ENCODE data around the gene ANO5.

DNA sequence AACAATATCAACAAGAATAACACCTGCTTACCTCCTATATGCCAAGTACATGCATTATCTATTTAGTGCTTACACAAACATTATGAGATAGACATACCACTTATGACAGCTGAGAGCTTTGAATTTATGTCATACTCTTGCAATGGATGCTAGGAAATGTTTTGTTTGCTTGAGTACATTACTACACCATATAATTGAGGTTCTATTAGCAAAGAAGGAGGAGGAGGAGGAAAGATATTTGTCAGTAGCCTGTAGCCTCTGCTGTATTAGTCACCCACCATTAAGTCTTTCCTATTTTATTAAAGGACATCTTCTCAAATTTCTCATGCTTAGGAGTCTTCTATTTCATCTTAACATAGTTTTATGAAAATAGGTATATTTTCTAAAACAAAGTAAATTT lies 6.4 kb downstream of the ANO5 start:
- TF ChIP-seq, protein P1, sequence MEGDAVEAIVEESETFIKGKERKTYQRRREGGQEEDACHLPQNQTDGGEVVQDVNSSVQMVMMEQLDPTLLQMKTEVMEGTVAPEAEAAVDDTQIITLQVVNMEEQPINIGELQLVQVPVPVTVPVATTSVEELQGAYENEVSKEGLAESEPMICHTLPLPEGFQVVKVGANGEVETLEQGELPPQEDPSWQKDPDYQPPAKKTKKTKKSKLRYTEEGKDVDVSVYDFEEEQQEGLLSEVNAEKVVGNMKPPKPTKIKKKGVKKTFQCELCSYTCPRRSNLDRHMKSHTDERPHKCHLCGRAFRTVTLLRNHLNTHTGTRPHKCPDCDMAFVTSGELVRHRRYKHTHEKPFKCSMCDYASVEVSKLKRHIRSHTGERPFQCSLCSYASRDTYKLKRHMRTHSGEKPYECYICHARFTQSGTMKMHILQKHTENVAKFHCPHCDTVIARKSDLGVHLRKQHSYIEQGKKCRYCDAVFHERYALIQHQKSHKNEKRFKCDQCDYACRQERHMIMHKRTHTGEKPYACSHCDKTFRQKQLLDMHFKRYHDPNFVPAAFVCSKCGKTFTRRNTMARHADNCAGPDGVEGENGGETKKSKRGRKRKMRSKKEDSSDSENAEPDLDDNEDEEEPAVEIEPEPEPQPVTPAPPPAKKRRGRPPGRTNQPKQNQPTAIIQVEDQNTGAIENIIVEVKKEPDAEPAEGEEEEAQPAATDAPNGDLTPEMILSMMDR (IDR thresholded peaks at IDR 0.05; ENCODE audit: low read depth, low read length, poor library complexity, severe bottlenecking) = no peak
- TF ChIP-seq EZH2phosphoT487 (IDR thresholded peaks at IDR 0.05; ENCODE audit: borderline replicate concordance, low read length) = no peak

Measured in DOHH2 (cell line).